Lower lobe of right lung (tissue), 2 donors: Measurements from ENCODE around the gene SLC41A1. TPM values are rescaled to one million over a fixed set of nuclear protein-coding genes. Genes with fewer than 3 reads are reported as not detected.

Experiments
- ATAC-seq, 2 donors: fragments of 200-7000 bp; cut with Tn5 transposase; one replicate each; pipeline ENCODE4 v1.9.1; 2020 to 2022; ENCODE audit warnings: mild to moderate bottlenecking in 2 of 2, moderate library complexity in 2 of 2
- DNase-seq: peaks from one replicate; pipeline ENCODE4 v3.0.0-alpha.2; 2020
- H3K27ac ChIP-seq: fragments of 200-600 bp; one replicate; pipeline ENCODE4 v1.8.0; 2022
- H3K27me3 ChIP-seq: fragments of 200-600 bp; one replicate; pipeline ENCODE4 v1.8.0; 2022; ENCODE audit warnings: low read depth
- H3K36me3 ChIP-seq: fragments of 200-600 bp; one replicate; pipeline ENCODE4 v1.8.0; 2022; ENCODE audit warnings: mild to moderate bottlenecking
- H3K4me1 ChIP-seq: fragments of 200-600 bp; one replicate; pipeline ENCODE4 v1.8.0; 2022
- H3K4me3 ChIP-seq: fragments of 200-600 bp; one replicate; pipeline ENCODE4 v1.8.0; 2022; ENCODE audit warnings: mild to moderate bottlenecking
- H3K9me3 ChIP-seq: fragments of 200-600 bp; one replicate; pipeline ENCODE4 v1.8.0; 2022
- CTCF ChIP-seq: fragments of 200-600 bp; IDR thresholded peaks from one replicate; pipeline ENCODE4 v1.8.0; 2022; ENCODE audit warnings: antibody characterized with exemption, mild to moderate bottlenecking
- intact Hi-C: fragments of 100-400 bp; cut with DNase I; formaldehyde crosslinking; loops from one replicate; pipeline ENCODE4 v1.11.0; 2022
- total RNA-seq: library from RNA; stranded (reverse); fragmentation: NEBNext Ultra II Directional; extraction: Animal tissue kit (Norgen Biotek cat#: 25700); gene quantifications from one replicate; pipeline ENCODE4 v1.2.1, GENCODE V29; 2021
- donor health status: DM: no; HTN: yes; CAD: no; lungs with severe emphysema.

SLC41A1 gene
- total RNA-seq, 1 donor from 2014 or later = 29.3 TPM

GRCh38 chr1:205780335-205780734, 32.7 kb downstream of the SLC41A1 start:
- intact Hi-C loops = no loop called here
- DNase-seq (no peak), ATAC-seq (no peak)
- Histone ChIP-seq H3K27me3 (no peaks in the 10 kb centered on the region), H3K4me3 (no peak overlapping the region), H3K9me3 (no peaks in the 10 kb centered on the region), H3K36me3 (no peaks in the 10 kb centered on the region), H3K4me1 (peaks cover 6% of the 10 kb centered on the region), H3K27ac (no peak overlapping the region)
- TF ChIP-seq CTCF = no peak

GRCh38 chr1:205777994-205778393, 35.0 kb downstream of the SLC41A1 start:
- Histone ChIP-seq H3K4me3 (no peak overlapping the region), H3K36me3 (no peaks in the 10 kb centered on the region), H3K27ac (no peak overlapping the region), H3K4me1 (peaks cover 16% of the 10 kb centered on the region), H3K27me3 (no peaks in the 10 kb centered on the region), H3K9me3 (no peaks in the 10 kb centered on the region)
- intact Hi-C loops = no loop called here
- DNase-seq (no peak), ATAC-seq (no peak)
- TF ChIP-seq CTCF = no peak

- Histone ChIP-seq H3K27ac (peak overlapping the region; percentile 79), H3K4me3 (peak overlapping the region; percentile 89), H3K4me1 (peaks cover 16% of the 10 kb centered on the region), H3K27me3 (no peaks in the 10 kb centered on the region), H3K36me3 (no peaks in the 10 kb centered on the region), H3K9me3 (no peaks in the 10 kb centered on the region)
- DNase-seq = no peak
- intact Hi-C loops = no loop called here
- TF ChIP-seq CTCF = no peak
- ATAC-seq = peak in 1 of 2 donors; percentile 4
These were observed 37.3 kb downstream of the SLC41A1 start for GRCh38 chr1:205775717-205776056.

GRCh38 chr1:205775015-205775716, 37.8 kb downstream of the SLC41A1 start, which contains the start of gene RAB29:
TSS of gene RAB29 (minus strand) at chr1:205775482. CDS start at chr1:205774956, 526 bp downstream.
- peaks cover 4% of the 10 kb centered on the region for H3K36me3 ChIP-seq
- no peaks in the 10 kb centered on the region for H3K9me3 ChIP-seq
- TF ChIP-seq CTCF = no peak
- H3K4me1 ChIP-seq = peaks cover 16% of the 10 kb centered on the region
- intact Hi-C loops = no loop called here
- DNase-seq (peak; percentile 90), ATAC-seq (peak; percentile 96 to 99)
- H3K27me3 ChIP-seq = no peaks in the 10 kb centered on the region
- peak within 1 kb of the TSS; percentile 89 for H3K4me3 ChIP-seq
- H3K27ac ChIP-seq = peak within 1 kb of the TSS; percentile 79

- Histone ChIP-seq H3K4me1 (peaks cover 16% of the 10 kb centered on the region), H3K27me3 (no peaks in the 10 kb centered on the region), H3K27ac (peak overlapping the region; percentile 79), H3K36me3 (peaks cover 11% of the 10 kb centered on the region), H3K4me3 (peak overlapping the region; percentile 89), H3K9me3 (no peaks in the 10 kb centered on the region)
- ATAC-seq (peak; percentile 60 to 63), DNase-seq (peak; percentile 48)
- no peak for TF ChIP-seq CTCF
- intact Hi-C loops = no loop called here
These were observed 38.6 kb downstream of the SLC41A1 start for GRCh38 chr1:205774198-205775014.
